Skeletal muscle satellite cell (primary cell): ENCODE data around the gene DDC.

ENCODE experiments used
- H3K27me3 ChIP-seq: 2 replicates; pipeline ENCODE4 v1.7.0; 2013; ENCODE audit warnings: low read length; ENCODE audit not compliant: control insufficient read depth, insufficient read depth
- H3K36me3 ChIP-seq: 2 replicates; pipeline ENCODE4 v1.7.0; 2013; ENCODE audit warnings: mild to moderate bottlenecking, control low read depth, low read length; ENCODE audit not compliant: insufficient read depth
- H3K4me1 ChIP-seq: 2 replicates; pipeline ENCODE4 v1.7.0; 2013; ENCODE audit warnings: low read length; ENCODE audit not compliant: control insufficient read depth, insufficient read depth
- H3K4me2 ChIP-seq: 2 replicates; pipeline ENCODE4 v1.7.0; 2013; ENCODE audit warnings: mild to moderate bottlenecking, low read length
- H3K4me3 ChIP-seq: 2 replicates; pipeline ENCODE4 v1.7.0; 2013; ENCODE audit warnings: low read length
- H3K9ac ChIP-seq: 2 replicates; pipeline ENCODE4 v1.7.0; 2013; ENCODE audit warnings: mild to moderate bottlenecking, low read depth, low read length, moderate library complexity
- H3K9me3 ChIP-seq: replicated peaks from 2 replicates; pipeline ENCODE4 v1.7.0; 2013; ENCODE audit warnings: mild to moderate bottlenecking, control low read depth, low read length

The DDC gene

DNA sequence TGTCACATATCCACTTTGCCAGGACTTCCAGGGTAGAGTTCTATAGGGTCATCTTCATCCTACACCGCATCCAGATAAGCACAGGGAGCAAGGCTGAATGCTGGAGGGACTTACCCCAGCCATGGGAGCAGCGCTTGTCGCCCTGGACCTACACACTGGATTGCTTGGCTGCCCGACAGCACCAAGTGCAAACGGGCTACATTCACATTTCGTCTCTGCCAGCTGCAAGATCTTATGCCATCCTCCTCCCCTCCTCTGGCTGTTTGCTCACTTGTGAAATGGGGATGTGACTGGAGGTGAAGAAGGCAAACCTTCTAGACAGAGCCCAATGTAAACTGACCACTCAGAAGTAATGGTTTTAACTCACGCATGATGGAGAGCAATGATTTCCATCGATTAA lies 1.0 kb downstream of the DDC start:
- H3K4me2 ChIP-seq: no peak overlapping the region
- H3K4me3 ChIP-seq: no peak overlapping the region
- no peak overlapping the region for H3K9ac ChIP-seq
- peaks cover 46% of the 10 kb centered on the region for H3K27me3 ChIP-seq
- no peaks in the 10 kb centered on the region for H3K36me3 ChIP-seq
- H3K9me3 ChIP-seq: no peaks in the 10 kb centered on the region
- H3K4me1 ChIP-seq: no peaks in the 10 kb centered on the region

DNA sequence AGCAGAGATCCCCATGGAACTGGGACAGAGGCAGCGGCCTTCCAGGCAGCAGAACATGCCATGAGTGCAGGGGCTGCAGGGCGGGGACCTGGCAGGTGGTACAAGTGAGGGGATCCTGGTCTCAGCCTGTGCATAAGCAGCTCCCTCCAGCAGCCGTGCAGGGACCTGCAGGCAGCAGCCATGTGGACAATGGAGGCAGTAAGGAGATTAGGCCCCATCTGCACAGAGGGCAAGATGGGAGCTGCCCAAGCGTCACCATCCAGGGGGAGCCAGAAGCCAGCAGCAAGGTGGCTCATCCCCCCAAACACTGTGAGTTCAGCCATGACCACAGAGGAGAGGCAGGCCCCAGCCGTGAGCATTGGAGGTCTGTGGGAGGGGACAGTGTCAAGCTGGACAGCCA lies 3.1 kb downstream of the DDC start:
- Histone ChIP-seq H3K36me3 (no peaks in the 10 kb centered on the region), H3K4me2 (no peak overlapping the region), H3K9ac (no peak overlapping the region), H3K9me3 (no peaks in the 10 kb centered on the region), H3K4me3 (no peak overlapping the region), H3K4me1 (no peaks in the 10 kb centered on the region), H3K27me3 (peaks cover 58% of the 10 kb centered on the region)

DNA sequence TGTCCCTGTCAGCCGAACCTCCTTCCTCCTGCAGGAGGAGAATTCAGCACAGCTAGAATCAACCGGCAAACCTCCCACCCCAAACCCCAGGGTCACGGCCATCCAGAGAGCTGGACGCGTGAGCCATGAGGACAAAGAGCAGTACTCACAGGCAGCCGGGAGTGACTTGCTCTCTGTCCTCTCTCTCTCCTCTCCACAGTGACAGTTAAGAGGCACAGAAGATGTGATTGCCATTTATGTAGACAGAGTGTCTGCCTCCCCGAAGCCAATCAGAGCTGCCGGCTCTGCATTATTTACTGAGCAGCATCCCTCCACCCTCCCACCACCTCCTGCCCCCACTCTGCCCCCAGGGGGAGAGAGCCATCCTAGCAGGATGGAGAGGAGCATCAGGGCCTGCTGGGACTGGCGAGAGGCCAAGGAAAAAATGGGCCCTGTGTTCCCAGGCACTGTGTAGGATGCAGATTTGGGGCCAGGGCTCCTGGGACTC lies 4.3 kb downstream of the DDC start:
- peaks cover 63% of the 10 kb centered on the region for H3K27me3 ChIP-seq
- no peak overlapping the region for H3K9ac ChIP-seq
- H3K4me3 ChIP-seq: no peak overlapping the region
- no peaks in the 10 kb centered on the region for H3K36me3 ChIP-seq
- H3K4me2 ChIP-seq: no peak overlapping the region
- no peaks in the 10 kb centered on the region for H3K9me3 ChIP-seq
- no peaks in the 10 kb centered on the region for H3K4me1 ChIP-seq

DNA sequence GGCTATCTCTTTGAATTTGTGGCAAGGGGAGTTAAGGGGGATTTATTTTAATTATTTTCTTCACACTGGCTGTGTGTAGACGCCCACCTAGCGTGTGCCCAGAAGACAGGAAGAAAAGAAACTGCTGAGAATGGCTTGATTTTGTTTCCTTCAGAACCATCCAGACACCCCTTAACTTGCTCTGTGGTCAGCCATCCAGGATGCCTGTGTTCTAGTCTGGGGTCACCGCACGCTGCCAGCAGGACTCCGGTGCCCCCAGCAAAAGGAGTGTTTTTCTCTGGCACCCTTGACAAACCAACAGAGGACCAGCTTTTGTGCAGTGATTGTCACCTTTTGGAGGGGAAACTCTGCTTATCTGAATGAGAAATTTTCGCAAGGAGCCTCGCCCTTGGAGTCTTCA lies 5.3 kb downstream of the DDC start:
- Histone ChIP-seq H3K36me3 (no peaks in the 10 kb centered on the region), H3K9ac (no peak overlapping the region), H3K4me2 (no peak overlapping the region), H3K4me1 (no peaks in the 10 kb centered on the region), H3K9me3 (no peaks in the 10 kb centered on the region), H3K4me3 (no peak overlapping the region), H3K27me3 (peaks cover 64% of the 10 kb centered on the region)

DNA sequence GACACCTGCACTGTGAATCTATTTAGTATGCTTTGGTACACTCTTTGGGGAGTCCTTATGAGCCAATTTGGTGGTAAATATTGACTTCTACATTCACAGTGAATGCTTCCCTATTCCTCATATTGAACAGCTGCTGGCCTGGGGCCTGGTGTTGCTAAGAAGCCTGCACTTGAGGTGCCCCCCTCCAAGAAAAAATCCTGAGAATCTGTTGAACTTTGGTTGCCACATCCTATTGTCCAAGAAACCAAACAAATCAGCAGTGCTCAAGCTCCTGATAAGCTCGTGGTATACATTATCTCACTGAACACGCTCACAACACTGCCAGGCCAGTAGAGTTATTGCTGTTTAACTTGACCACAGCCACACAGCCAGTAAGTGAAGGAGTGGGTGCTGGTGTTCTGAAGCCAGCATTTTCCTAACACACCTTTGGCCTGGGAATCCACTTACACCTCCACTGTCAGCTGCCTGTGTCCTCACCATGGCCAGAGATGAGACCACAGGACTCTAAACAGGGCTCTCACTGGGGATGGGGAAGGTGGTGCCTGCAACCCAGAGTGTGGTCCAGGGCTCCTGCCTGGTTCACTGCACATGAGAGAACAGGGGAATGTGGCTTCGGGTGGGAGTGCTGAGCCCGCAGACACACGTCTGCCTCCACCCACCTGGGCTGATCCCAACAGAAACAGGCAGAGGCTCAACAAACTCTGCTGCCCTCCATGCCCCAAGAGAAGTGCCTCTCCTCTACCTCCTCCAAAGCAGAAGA lies 6.7 kb downstream of the DDC start:
- H3K4me1 ChIP-seq: no peaks in the 10 kb centered on the region
- H3K27me3 ChIP-seq: peaks cover 53% of the 10 kb centered on the region
- H3K4me3 ChIP-seq: no peak overlapping the region
- H3K9me3 ChIP-seq: no peaks in the 10 kb centered on the region
- H3K9ac ChIP-seq: no peak overlapping the region
- no peaks in the 10 kb centered on the region for H3K36me3 ChIP-seq
- no peak overlapping the region for H3K4me2 ChIP-seq

DNA sequence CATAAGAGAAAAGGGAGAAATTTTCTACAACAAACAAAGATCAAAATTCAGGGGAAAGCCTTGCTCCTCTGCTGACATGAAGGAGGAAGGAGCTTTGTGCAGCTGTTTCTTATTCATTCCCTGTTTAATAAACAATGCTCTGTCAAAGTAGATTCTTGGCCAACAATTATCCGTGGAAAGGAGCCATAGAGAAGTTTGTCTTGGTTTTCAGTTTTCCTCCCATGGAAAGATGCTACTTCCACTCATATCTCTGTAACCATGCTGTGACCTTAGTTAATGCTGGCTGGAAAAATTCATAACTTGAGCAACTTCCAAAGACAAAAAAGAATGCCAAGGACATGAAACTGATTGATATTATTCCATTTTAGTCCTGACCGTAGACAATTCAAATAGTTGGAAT lies 8.1 kb downstream of the DDC start:
- Histone ChIP-seq H3K4me1 (no peaks in the 10 kb centered on the region), H3K4me2 (no peak overlapping the region), H3K9ac (no peak overlapping the region), H3K27me3 (peaks cover 55% of the 10 kb centered on the region), H3K36me3 (no peaks in the 10 kb centered on the region), H3K9me3 (no peaks in the 10 kb centered on the region), H3K4me3 (no peak overlapping the region)

DNA sequence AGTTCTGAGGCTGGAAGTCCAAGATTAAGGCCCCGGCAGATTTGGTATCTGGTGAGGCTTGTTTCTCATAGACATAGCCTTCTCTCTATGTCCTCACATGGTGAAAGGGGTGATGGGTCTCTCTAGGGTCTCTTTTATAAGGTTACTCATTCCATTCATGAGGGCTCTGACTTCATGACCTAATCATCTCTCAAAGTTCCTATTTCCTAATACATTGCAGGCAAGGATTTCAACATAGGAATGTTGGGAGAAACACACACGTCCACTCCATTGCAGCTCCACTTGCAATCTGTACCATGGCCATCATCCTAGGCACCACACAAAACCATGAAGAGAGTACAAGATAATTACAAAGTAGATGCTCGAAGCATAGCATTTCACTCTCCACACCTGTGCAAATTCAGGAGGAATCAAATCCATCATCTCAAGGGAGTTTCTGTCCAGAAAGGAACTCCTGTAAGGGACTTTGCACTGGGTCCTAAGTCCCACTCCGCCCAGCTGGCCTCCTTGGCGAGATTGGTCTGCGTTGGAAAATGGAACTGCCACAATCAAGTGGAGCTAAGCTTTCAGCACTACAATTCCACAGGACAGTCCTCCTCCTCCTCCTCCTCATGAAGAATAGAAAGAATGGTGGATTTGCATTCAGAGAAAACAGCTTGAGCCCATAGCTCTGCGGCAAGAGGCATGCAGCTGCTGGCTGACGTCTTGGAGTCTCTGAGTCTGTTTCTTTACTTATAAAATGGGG lies 8.8 kb downstream of the DDC start:
- Histone ChIP-seq H3K36me3 (no peaks in the 10 kb centered on the region), H3K4me3 (no peak overlapping the region), H3K27me3 (peaks cover 54% of the 10 kb centered on the region), H3K9ac (no peak overlapping the region), H3K4me1 (no peaks in the 10 kb centered on the region), H3K9me3 (no peaks in the 10 kb centered on the region), H3K4me2 (no peak overlapping the region)

DNA sequence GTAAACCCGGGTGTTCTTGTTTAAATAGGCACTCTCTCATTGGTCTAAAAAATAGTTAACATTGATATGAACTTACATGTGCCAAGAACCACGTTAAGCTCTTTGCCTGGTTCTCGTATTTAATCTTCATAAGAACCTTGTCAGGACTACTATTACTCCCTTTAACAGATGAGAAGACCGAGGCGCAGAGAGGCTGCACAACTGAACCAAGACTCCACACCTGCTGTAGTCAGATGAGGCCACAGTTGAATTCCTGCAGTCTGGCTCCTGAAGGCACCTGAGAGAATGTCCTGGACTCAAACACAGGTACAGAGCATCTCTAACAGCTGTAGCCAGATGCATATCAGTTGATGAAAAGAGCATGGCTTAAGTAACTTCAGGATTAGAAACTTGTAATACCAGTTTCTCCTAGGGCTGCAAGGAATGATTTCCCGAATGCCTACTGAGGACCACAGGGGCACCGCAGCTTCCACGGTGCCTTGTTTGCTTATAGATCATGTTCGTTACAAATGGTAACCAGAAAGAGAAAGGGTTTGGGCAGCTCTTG lies 9.5 kb downstream of the DDC start:
- Histone ChIP-seq H3K4me3 (no peak overlapping the region), H3K27me3 (peaks cover 54% of the 10 kb centered on the region), H3K4me2 (no peak overlapping the region), H3K36me3 (no peaks in the 10 kb centered on the region), H3K4me1 (no peaks in the 10 kb centered on the region), H3K9ac (no peak overlapping the region), H3K9me3 (no peaks in the 10 kb centered on the region)

DNA sequence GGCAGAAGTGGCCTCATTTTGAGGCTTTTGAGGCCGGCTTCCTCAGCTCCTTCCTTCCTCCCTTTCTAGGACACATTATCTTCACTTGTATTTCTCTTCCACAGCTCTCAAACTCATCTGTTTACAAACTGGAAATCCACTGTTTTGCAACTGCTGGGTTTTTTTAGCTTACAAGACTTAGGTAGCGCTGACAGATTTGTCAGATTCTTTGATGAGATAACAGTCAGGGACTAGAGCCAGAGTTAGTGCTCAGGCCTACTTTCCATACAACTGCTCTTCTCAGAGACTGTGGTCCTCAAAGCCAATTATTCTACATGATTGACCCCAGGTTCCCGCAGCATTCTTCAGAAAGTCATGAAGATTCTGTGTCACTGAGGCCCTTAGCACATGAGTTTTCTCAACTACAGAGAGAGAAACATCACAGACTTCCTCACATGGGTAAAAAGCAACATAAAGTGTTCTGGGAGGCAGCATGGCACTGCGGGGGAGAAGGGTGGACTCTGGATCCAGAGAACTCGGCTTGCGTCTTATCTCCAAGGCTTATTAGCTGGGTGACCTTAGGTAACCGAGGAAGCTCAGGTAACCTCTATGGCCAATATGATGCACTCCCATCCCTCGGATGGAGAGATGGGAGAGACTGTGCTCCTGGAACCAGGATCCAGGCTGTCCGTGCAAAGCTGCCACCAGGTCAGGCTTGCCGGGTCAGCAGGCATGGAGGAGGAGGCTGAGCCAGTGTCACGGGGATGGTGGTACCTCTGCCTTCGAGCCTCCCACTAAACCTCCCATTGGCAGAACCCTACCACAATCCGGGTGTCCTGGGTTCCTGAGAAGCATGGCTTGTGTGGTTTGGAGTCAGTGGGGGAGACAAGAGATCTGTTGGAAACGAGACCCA lies 10.5 kb downstream of the DDC start:
- H3K9ac ChIP-seq: no peak overlapping the region
- H3K9me3 ChIP-seq: no peaks in the 10 kb centered on the region
- H3K27me3 ChIP-seq: peaks cover 48% of the 10 kb centered on the region
- H3K4me3 ChIP-seq: no peak overlapping the region
- H3K36me3 ChIP-seq: no peaks in the 10 kb centered on the region
- H3K4me1 ChIP-seq: no peaks in the 10 kb centered on the region
- no peak overlapping the region for H3K4me2 ChIP-seq

DNA sequence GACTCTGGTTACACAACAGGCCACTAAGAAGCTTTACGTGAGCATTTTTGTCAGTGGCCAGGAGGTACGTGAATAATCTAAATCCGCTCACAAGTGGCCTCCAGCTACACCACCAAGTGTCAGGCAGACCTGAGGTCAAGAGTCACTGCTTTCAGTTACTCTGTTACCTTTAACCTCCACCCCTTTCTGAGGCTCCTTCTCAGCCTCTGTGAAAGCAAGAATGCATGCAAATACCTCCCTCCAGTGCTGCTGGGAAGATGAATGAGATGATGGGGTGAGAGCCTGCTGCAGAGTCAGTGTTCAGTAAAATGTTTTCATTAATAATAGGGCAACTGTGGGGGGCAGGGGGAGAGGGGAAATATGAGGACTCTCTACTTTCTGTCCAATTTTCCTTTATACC lies 11.2 kb downstream of the DDC start:
- Histone ChIP-seq H3K9me3 (no peaks in the 10 kb centered on the region), H3K4me3 (no peak overlapping the region), H3K27me3 (peaks cover 46% of the 10 kb centered on the region), H3K9ac (no peak overlapping the region), H3K36me3 (no peaks in the 10 kb centered on the region), H3K4me1 (no peaks in the 10 kb centered on the region), H3K4me2 (no peak overlapping the region)

DNA sequence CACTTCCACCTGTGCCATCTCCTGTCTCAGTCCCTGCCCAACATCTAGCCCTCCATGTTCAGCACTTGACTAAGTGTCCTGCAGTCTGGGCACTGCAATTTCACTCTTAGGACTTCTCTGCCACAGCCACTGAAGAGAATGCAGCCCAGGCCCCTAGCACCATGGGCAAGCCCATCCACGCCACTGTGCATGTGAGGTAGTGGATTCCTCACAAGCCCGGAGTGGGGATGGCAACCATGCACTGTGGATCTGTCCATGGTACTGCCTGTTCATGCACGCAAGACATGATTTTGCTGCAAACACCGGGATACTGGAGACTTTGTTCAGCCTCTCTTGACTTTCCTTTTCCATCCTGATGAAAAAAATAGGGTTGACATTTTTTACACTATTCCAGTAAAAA lies 12.3 kb downstream of the DDC start:
- Histone ChIP-seq H3K4me1 (no peaks in the 10 kb centered on the region), H3K9me3 (no peaks in the 10 kb centered on the region), H3K4me2 (no peak overlapping the region), H3K36me3 (no peaks in the 10 kb centered on the region), H3K4me3 (no peak overlapping the region), H3K9ac (no peak overlapping the region), H3K27me3 (peaks cover 46% of the 10 kb centered on the region)
